HG02973 (cell line): ENCODE data around the gene PUS7.
"Not testable (repeated sequence)": the region's sequence is repeated elsewhere in the genome, so short reads cannot be mapped to it uniquely, and the experiment has no call there.

Source experiments
- ATAC-seq: cut with Tn5 transposase; IDR thresholded peaks from one replicate; pipeline ENCODE4 v1.9.1; 2021; ENCODE audit warnings: moderate library complexity; ENCODE audit not compliant: unreplicated experiment

Gene PUS7

GRCh38 chr7:105450177-105450861 lies 71.8 kb downstream of the PUS7 start:
- no peak for ATAC-seq

- no peak for ATAC-seq
These were observed 73.9 kb downstream of the PUS7 start for GRCh38 chr7:105448181-105448580.

- no peak for ATAC-seq
These were observed 77.6 kb downstream of the PUS7 start for GRCh38 chr7:105444342-105444987.

- not testable (repeated sequence) for ATAC-seq
These were observed 79.9 kb downstream of the PUS7 start for GRCh38 chr7:105442214-105442613.

- no peak for ATAC-seq
These were observed 82.7 kb downstream of the PUS7 start for GRCh38 chr7:105439174-105439893.

GRCh38 chr7:105438847-105439173 lies 83.3 kb downstream of the PUS7 start:
- ATAC-seq: no peak

GRCh38 chr7:105438254-105438653 lies 83.8 kb downstream of the PUS7 start:
- ATAC-seq: no peak

GRCh38 chr7:105437356-105437755 lies 84.7 kb downstream of the PUS7 start:
- not testable (repeated sequence) for ATAC-seq

GRCh38 chr7:105429746-105430612 lies 92.1 kb downstream of the PUS7 start:
- ATAC-seq: peak; percentile 45

- no peak for ATAC-seq
These were observed 95.4 kb downstream of the PUS7 start for GRCh38 chr7:105426606-105427146.

GRCh38 chr7:105423987-105424386 lies 98.1 kb downstream of the PUS7 start:
- no peak for ATAC-seq

GRCh38 chr7:105413887-105414437 lies 108.1 kb downstream of the PUS7 start:
- ATAC-seq: no peak

GRCh38 chr7:105410774-105411173 lies 111.3 kb downstream of the PUS7 start:
- ATAC-seq: not testable (repeated sequence)

GRCh38 chr7:105409775-105410174 lies 112.3 kb downstream of the PUS7 start:
- not testable (repeated sequence) for ATAC-seq

GRCh38 chr7:105408791-105409410 lies 113.2 kb downstream of the PUS7 start:
- no peak for ATAC-seq
